ENCODE measurements around the gene VWF.

Gene VWF

GRCh38 chr12:5900533-5901205 is 223.8 kb downstream of the VWF start:
- Histone ChIP-seq H3K4me1 (ENCODE audit: control insufficient read depth in 1 of 2, insufficient read depth in 2 of 2, low read length in 2 of 2) (no peaks in the 10 kb centered on the region), H3K36me3 (ENCODE audit: control insufficient read depth in 1 of 2, insufficient read depth in 2 of 2, low read length in 2 of 2) (no peaks in the 10 kb centered on the region), H3K27me3 (ENCODE audit: low read depth, low read length) (no peaks in the 10 kb centered on the region), H3K27ac (ENCODE audit: low read length) (no peak overlapping the region), H3K9me3 (ENCODE audit: control insufficient read depth in 1 of 2, low read length in 2 of 2) (no peaks in the 10 kb centered on the region), H3K4me3 (ENCODE audit: low read depth in 1 of 2, low read length in 2 of 2) (no peak overlapping the region)

GRCh38 chr12:5900076-5900475 is 224.4 kb downstream of the VWF start:
- Histone ChIP-seq H3K9me3 (ENCODE audit: control insufficient read depth in 1 of 2, low read length in 2 of 2) (no peaks in the 10 kb centered on the region), H3K4me1 (ENCODE audit: control insufficient read depth in 1 of 2, insufficient read depth in 2 of 2, low read length in 2 of 2) (no peaks in the 10 kb centered on the region), H3K36me3 (ENCODE audit: control insufficient read depth in 1 of 2, insufficient read depth in 2 of 2, low read length in 2 of 2) (no peaks in the 10 kb centered on the region), H3K4me3 (ENCODE audit: low read depth in 1 of 2, low read length in 2 of 2) (no peak overlapping the region), H3K27me3 (ENCODE audit: low read depth, low read length) (no peaks in the 10 kb centered on the region), H3K27ac (ENCODE audit: low read length) (no peak overlapping the region)

GRCh38 chr12:5899675-5900074 is 224.8 kb downstream of the VWF start:
- Histone ChIP-seq H3K27me3 (ENCODE audit: low read depth, low read length) (no peaks in the 10 kb centered on the region), H3K4me3 (ENCODE audit: low read depth in 1 of 2, low read length in 2 of 2) (no peak overlapping the region), H3K36me3 (ENCODE audit: control insufficient read depth in 1 of 2, insufficient read depth in 2 of 2, low read length in 2 of 2) (no peaks in the 10 kb centered on the region), H3K9me3 (ENCODE audit: control insufficient read depth in 1 of 2, low read length in 2 of 2) (no peaks in the 10 kb centered on the region), H3K4me1 (ENCODE audit: control insufficient read depth in 1 of 2, insufficient read depth in 2 of 2, low read length in 2 of 2) (no peaks in the 10 kb centered on the region), H3K27ac (ENCODE audit: low read length) (no peak overlapping the region)

GRCh38 chr12:5898874-5899273 is 225.6 kb downstream of the VWF start:
- Histone ChIP-seq H3K27me3 (ENCODE audit: low read depth, low read length) (no peaks in the 10 kb centered on the region), H3K27ac (ENCODE audit: low read length) (no peak overlapping the region), H3K9me3 (ENCODE audit: control insufficient read depth in 1 of 2, low read length in 2 of 2) (no peaks in the 10 kb centered on the region), H3K4me3 (ENCODE audit: low read depth in 1 of 2, low read length in 2 of 2) (no peak overlapping the region), H3K4me1 (ENCODE audit: control insufficient read depth in 1 of 2, insufficient read depth in 2 of 2, low read length in 2 of 2) (no peaks in the 10 kb centered on the region), H3K36me3 (ENCODE audit: control insufficient read depth in 1 of 2, insufficient read depth in 2 of 2, low read length in 2 of 2) (no peaks in the 10 kb centered on the region)
